GM19467 (cell line): ENCODE results near the gene CHD9.
"Not testable (repeated sequence)": the region's sequence is repeated elsewhere in the genome, so short reads cannot be mapped to it uniquely, and the experiment has no call there.

Experiments used
- ATAC-seq: cut with Tn5 transposase; IDR thresholded peaks from one replicate; pipeline ENCODE4 v1.9.1; 2021; ENCODE audit warnings: mild to moderate bottlenecking, moderate library complexity; ENCODE audit not compliant: unreplicated experiment

CHD9 gene

GRCh38 chr16:53130159-53131049 is 75.6 kb downstream of the CHD9 start:
- ATAC-seq, result peak; percentile 83

GRCh38 chr16:53131050-53131362 is 76.2 kb downstream of the CHD9 start:
- ATAC-seq, result no peak

- ATAC-seq, result peak; percentile 18
Observed at GRCh38 chr16:53131363-53132071, 76.7 kb downstream of the CHD9 start.

GRCh38 chr16:53132406-53132805 is 77.6 kb downstream of the CHD9 start:
- no peak for ATAC-seq

- no peak for ATAC-seq
Observed at GRCh38 chr16:53135329-53135728, 80.5 kb downstream of the CHD9 start.

GRCh38 chr16:53142823-53143568 is 88.2 kb downstream of the CHD9 start:
- ATAC-seq, result no peak

- ATAC-seq, result no peak
Observed at GRCh38 chr16:53147500-53148065, 92.8 kb downstream of the CHD9 start.

GRCh38 chr16:53150769-53151168 is 96.0 kb downstream of the CHD9 start:
- ATAC-seq, result no peak

GRCh38 chr16:53152329-53152728 is 97.5 kb downstream of the CHD9 start:
- ATAC-seq, result no peak

GRCh38 chr16:53153130-53153529 is 98.3 kb downstream of the CHD9 start:
- ATAC-seq, result no peak

- no peak for ATAC-seq
Observed at GRCh38 chr16:53154513-53154912, 99.7 kb downstream of the CHD9 start.

- ATAC-seq, result no peak
Observed at GRCh38 chr16:53156516-53156915, 101.7 kb downstream of the CHD9 start.

- no peak for ATAC-seq
Observed at GRCh38 chr16:53159781-53160436, 105.1 kb downstream of the CHD9 start.

- ATAC-seq, result no peak
Observed at GRCh38 chr16:53166099-53166498, 111.3 kb downstream of the CHD9 start.

GRCh38 chr16:53168744-53169143 is 114.0 kb downstream of the CHD9 start:
- no peak for ATAC-seq

- no peak for ATAC-seq
Observed at GRCh38 chr16:53172517-53172916, 117.7 kb downstream of the CHD9 start.

GRCh38 chr16:53175118-53175517 is 120.3 kb downstream of the CHD9 start:
- ATAC-seq, result no peak

- ATAC-seq, result no peak
Observed at GRCh38 chr16:53176434-53176833, 121.6 kb downstream of the CHD9 start.

- ATAC-seq, result no peak
Observed at GRCh38 chr16:53183442-53183841, 128.7 kb downstream of the CHD9 start.

GRCh38 chr16:53185741-53186140 is 130.9 kb downstream of the CHD9 start:
- not testable (repeated sequence) for ATAC-seq

GRCh38 chr16:53187775-53188174 is 133.0 kb downstream of the CHD9 start:
- no peak for ATAC-seq
